Activated CD4-positive, alpha-beta T cell treated with anti-CD3 and anti-CD28 coated beads, Interleukin-2, Interleukin-4, amounts not matched to agents 100 ng/mL and 50 ng/mL, durations not matched to agents 16 hours and 8 hours (primary cell): ENCODE results near the gene DOK3.
A peak's percentile ranks its signal among the peaks of the same experiment; 100 is the strongest.

ENCODE experiments used
- DNase-seq: peaks from one replicate; pipeline ENCODE4 v3.0.0-alpha.2; 2020; ENCODE audit warnings: low spot score

The DOK3 gene

DNA sequence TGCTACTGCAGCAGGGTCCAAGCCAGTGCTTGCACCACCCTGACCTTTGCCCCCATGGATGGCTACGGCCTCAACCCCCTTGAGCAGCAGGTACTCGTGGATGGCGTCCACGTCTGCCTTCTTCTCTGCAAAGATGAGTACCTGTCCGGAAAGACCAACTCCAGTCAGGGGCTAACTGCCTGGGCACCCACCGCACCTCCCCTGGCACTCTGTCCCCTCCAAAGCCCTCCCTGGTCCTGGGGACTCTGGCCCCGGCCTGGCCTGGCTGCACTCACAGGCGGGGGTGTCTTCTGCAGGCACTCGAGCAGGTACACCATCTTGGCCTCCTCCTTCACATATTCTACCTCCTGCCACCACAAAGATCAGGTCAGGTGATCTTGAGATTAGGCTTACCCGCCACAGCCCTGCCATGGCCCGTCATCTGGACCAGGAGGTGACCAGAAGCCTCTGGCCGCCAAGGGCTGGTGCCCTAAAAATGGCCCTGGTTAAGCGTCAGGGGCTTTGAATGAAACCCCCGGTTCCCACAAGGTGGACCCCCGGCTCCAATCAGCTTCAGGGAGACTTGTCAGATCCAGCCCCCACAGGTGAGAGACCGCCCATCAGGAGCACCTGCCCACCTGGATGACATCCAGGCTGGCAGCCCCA, 3.2 kb upstream of the DOK3 start:
- no peak for DNase-seq

DNA sequence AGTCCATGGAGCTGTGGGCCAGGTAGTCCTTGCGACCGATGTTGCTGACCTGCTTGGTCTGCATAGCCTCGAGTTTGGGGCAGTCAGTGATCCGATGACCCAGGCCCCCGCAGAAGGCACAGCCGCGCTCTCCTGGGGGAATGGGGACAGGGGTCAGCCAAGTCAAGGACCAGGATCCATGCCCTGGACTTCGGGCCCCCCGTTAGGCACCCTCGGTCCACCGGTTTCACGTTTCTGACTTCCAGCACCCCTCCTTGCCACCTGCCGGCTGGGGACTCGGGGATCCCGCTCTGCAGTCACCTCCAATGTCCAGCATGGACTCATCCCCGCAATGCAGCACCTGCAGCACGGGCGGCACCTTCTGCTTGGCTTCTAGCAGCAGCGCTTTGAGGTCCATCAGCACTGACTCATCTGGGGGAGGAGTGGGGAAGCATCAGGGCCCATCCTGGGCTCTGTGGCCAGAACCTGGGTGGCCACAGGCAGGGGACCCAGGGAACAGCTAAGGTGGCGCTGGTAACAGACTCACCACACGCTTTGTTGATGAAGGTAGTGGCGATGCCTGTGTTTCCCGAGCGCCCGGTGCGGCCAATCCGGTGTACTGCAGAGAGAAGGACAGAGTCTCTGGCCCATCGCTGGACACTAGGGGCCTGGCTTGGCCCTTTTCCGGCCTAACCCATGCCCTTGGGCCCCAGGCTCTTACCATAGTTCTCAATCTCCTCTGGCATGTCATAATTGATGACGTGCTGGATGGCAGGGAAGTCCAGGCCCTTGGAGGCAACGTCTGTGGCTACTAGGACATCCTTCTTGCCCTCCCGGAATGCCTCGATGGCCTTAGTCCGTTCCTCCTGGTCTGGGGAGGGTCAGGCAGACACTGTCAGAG, 2.4 kb upstream of the DOK3 start:
- DNase-seq = no peak

DNA sequence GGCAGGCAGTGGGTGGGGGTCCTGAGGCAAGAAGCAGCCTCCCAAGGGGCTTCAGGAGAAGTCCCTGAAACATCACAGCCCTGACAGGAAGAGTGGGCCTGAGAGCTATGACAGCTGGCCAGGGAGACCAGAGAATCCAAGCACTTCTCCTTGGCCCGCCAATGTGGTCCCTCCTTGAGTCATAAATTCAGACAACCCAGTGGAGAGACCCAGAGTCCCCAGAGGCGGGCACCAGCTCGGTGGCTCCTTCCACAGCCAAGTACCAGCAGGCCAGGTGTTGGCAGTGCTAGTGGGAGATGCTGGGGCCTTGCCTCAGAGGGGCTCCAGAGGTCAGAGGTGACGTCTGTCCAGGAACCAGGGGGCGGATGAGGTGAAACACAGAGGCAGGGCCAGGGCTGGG, 1.6 kb upstream of the DOK3 start:
- DNase-seq = no peak

DNA sequence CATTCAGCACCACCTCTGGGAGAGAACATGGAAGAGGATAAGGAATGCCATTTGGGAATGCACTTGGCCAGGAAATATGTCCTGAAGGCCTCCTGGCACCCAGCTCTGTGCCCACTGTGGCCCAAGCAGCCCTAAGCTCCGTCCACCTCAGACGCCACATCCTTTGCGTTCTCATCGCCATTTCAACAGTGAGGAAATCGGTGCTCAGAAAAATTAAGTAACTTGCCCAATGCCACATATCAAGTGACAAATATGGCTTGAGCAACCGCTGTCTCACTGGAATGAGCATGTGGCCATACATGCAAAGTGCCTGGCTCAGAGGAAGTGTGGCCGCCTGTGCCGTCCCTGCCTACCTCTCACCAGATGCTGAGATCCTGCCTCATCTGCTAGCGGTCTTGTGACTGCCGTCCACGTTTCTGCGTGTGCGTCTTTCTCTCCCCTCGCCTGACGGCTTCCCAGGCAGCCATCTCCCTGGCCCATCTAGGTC, 984 bp upstream of the DOK3 start:
- DNase-seq = no peak

DNA sequence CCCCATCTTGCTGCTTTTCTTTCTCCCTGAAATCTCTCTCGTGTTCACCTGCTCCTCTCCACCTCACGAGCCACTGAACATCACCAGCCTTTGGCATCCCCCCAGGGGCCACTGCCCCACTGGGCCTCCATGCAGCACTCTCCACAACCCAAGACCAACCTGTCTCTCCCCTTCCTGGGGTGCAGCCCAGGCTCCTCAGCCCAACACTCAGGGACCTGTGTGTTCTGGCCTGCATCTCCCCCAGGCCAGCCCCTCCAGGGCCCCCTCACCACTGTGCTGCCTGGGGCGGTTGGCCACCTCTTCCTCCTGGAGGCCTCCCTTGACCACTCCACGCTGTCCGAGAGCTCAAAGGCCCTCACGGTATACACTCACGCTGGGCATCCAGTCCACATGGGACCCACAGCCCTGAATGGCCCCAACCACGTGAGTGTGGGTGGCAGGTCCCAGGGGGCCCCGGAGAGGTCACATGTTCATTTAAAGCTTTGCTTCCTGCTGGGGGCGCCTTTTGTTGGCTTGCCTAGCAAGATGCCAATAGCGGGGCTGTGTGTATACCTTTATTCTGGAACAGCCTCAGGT, 453 bp upstream of the DOK3 start:
- no peak for DNase-seq

DNA sequence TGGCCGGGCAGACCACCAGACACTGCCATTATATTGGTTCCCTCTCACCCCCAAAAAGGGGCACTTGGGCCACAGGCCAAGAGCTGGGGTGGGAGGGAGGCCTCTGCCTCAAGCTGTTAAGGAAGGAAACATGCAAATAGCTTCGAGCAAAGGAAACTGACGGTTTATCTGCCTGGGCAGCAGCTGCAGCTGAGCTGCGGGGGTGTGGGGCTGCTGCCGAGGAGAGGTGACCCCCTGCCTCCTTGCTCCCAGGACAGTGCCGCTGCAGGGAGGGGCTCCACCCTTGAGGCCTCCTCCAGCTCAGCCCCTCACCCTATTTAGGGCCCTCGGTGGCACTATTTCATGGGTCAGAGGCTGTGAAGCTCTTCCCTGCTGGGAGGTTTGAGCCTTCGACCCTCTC, 789 bp downstream of the DOK3 start:
- no peak for DNase-seq

DNA sequence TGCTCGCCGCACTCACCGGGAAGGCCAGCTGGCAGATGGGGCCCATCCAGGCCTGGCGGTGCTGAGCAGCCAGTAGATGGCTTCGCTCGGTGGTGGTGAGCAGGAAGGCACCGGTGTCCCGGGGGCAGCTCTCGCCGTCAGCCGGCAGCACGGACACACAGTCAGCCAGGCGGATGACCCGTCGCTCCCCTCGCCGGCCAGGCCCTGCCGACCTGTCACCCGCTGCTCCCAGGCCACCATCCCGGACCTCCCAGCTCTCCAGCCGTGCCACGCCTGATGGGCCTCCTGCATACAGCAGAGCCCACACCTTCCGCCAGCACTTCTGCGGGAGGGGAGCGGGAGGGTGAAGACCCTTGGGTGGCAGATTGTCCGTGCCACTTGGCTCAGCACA, 1.4 kb downstream of the DOK3 start:
- no peak for DNase-seq

DNA sequence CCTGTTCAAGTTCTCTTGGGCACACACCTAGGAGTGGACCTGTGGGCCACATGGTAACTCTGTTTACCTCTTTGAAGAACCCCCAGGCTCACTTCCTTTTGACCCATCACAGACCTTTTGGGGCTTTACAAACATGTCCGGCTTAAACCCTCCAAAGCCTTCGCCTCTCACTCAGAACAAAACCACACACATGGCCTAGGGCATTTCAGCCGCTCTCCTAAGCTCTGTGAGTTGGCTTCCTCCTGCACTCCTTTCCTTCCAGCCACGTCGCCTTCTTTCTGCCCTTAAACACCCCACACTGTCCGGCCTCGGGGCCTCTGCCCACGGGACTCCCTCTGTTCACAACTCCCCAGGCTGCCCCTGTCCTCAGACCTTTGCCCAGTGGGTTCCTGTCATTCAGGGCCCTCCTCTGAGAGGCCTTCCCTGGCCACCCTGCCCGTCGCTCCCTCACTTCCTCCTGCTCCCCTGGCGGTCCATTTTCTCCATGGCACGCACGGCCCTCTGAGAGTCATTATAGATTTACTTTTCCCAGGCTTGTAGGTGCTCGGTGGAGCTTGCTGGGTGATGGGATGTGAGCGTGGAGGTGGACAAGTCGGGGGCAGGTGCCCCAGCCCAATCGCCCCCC, 1.9 kb downstream of the DOK3 start:
- no peak for DNase-seq

DNA sequence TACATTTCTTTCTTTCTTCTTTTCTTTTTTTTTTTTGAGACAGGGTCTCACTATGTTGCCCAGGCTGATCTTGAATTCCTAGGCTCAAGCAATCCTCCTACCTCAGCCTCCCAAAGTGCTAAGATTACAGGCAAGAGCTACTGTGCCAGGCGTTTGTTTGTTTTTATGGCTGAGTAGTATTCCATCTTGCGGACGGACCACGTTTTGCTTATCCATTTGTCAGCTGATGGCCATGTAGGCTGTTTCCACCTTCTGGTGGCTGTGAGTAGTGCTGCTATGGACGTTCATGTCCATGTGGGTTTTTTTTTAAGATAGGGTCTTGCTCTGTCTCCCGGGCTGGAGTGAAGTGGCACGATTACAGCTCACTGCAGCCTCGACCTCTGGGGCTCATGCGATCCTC, 2.5 kb downstream of the DOK3 start:
- DNase-seq = no peak

DNA sequence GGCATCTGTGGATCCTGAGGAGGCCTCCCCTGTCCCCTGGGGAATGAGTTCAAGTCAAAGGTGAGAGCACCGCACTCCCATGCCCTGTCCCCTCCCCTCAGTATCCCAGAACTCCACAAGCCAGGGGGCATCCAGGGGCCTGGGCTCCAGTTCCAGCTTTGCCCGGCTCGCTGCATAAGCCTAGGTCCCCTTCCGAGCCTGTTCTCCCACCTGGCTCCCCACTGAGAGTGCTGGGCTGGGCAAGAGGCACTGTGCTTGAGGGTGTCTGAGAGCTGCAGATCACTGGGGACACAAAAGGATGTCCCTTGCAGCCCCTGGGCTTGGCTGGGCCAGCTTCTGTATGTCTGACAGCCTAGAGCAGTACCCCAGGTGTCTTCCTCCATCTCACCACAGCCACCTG, 4.6 kb downstream of the DOK3 start:
- no peak for DNase-seq

DNA sequence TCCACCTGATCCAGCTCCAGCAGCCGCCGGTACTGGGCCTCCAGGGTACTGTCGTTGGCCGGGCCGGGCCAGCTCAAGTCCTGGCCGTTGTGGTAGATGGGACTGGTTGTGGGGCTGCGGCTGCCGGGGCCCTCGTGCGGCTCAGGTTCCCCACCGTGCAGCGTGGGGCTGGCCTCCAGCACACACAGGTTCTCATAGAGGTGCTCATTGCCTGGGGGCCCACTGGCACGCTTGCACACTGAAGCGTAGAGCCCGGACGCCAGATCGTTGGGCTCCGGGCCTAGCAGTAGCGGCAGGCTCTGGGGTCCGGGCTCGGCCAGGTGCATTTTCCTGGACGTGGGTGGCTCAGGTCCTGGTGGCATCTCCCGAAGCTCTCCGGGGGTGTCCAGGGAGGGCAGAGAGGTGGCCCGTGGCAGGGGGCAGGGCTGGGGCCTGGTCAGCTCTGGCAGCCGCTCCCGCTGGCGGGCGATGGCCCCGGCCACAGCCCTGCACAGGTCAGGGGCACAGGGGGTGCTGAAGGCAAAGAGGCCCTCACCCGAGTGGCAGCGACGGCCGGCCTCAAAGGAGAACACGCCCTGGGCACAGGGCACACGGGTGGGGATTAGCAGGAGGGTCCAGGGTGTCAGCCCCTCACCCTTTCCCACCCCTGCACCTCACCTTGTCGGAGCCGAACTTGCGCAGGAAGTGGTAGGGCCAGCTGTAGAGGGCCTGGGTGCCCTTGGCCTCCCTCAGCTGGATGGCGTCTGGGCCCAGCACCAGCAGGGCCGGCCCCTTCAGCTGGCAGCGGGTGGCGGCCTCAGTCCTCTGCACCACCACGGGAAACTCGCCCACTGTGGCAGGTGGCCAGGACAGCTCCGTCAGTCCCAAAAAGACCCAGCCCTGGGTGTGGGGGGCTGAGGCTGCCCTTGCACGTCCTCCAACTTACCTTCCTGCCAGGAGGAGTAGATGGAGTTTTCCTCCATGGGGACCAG, 5.3 kb downstream of the DOK3 start:
- DNase-seq = no peak

DNA sequence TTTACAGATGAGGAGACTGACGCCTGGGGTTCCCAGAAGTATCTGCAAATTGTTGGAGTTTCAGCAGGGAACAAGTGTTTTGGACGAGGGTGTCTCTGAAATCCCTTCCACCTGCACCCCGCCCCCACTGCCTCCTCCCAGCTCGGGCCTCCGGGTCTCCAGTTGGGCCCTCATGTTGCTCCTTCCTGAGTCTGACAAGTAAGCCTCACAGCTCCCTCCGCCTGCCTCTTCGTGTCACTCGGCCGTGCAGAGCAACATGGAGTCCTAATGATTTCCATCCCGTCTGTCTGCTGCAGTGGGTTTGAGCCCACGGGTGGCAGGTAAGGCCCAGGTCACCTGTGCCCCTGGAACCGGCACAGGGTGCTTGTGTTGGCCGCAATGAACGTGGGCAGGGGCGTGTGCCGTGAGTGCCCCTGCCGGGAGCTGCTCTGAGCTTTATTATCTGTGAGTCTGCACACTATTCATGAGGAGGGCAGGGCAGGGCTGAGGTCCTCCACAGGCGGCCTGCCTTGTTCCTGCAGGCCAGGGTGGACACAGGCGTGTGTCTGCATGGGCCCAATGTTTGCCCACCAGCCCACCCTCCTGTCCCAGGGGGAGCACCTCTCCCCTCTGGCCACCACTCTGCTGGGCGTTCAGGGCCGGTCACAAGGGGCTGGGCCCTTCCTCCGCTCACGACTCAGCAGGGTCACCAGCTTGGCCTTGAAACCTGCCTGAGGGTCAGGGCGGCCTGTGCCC, 6.1 kb downstream of the DOK3 start:
- no peak for DNase-seq

DNA sequence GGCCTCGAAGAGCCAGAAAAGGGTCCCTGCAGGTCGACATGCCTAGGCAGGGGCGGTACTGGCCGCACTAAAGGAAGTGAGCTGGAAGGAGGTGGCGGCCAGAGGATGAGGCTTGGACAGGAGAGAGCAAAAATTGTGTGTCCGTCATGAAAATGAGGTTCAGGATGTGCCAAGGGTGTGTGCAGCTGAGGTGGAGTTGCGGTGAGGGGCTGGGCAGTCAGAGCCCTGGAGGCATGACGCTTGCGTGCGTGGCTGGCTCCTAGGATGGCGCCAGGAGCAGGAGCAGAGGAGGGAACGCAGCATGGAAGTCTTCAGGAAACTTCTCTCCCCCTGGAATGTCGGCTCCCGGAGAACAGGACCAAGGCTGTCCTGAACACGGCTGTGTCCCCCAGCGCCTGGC, 6.7 kb downstream of the DOK3 start:
- no peak for DNase-seq

DNA sequence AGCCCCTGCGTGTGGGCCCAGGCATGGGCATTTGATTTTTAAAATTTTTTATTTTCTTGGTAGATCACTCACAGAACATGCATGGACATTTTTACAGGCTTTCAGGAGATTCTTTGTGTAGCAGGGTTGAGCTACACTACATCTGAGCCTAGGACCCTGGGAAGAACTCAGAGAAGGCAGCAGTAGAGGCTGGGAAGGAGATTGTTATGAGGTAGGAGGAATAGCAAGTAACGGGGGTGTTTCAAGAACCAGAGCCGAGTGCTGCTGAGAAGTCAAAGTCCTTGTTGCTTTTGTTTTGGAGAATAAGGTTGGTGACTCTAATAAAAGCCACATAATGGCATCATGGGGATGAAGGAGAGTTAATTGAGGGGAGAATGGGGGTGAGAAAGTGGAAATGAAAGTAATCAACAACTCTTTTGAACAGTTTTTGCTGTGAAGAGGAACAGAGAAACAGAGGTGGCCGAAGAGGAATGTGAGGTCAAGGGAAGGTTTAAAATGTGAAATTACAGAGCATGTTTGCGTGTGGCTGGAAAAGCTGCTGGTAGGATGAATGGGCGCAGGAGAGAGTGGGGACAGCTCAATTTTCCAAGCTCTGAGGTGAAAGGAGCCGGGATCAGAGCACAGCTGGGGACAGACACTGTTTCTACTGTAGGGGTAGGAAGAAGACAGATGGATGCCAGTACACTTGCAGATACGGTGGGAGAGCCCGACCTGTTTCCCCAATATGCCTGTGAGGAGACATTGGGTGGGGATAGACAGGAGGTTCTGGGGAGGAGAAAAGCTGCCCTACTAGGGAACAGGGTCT, 7.5 kb downstream of the DOK3 start:
- no peak for DNase-seq

DNA sequence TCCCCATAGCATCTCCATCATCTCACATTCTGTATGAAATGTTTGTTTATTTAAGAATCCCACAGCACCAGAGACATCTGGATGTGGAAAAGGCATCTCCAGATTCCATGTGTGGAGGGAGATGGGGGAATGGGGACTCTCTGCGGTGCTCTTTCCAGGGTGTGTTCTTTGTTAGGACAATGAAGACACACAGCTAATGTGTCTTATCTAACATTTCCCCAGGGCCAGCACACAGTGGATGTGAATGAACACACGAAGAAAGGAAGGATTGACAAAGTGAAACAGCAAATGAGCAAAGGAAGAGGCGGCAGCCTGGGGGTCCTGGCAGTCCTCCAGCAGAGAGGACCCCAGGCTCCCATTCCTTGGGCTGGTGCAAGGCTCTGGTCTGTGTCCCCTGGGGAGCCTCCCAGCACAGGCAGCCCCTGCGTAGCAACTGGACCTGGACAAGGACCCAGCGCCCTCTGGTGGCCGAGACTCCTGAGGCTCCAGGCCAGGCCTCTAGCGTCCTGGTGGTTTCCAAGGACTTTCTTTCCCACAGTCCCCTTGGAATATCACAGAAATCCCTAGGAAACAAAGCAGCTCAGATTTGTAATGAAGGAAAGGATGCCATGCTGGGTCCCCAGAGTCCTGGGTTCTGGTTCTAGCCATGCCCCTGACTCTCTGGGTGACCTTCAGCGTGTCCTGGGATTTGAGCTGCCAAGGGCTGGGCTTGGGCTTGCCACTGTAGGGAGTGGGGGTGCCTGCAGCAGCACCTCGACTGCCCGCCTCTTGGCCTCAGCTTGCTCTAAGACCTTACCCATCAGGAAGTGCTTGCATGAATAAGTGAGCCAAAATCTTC, 8.7 kb downstream of the DOK3 start:
- DNase-seq = peak; percentile 82

DNA sequence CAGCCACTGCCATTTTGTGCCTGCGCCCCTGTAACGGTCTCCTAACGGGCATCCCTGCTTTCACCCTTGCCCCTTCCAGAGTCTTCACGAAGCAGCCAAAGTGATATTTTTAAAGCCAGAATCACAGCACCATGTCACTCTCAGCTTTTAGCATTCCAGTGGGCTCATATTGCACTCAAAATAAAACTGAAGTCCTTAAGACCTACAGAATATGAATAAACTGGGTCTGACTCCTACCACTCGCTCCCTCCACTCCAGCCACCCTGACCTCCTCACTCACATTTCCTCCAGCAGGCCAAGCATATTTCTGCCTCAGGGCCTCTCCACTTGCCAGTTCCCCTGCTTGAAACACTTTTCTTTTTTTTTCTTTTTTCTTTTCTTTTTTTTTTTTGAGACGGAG, 9.8 kb downstream of the DOK3 start:
- DNase-seq = no peak

DNA sequence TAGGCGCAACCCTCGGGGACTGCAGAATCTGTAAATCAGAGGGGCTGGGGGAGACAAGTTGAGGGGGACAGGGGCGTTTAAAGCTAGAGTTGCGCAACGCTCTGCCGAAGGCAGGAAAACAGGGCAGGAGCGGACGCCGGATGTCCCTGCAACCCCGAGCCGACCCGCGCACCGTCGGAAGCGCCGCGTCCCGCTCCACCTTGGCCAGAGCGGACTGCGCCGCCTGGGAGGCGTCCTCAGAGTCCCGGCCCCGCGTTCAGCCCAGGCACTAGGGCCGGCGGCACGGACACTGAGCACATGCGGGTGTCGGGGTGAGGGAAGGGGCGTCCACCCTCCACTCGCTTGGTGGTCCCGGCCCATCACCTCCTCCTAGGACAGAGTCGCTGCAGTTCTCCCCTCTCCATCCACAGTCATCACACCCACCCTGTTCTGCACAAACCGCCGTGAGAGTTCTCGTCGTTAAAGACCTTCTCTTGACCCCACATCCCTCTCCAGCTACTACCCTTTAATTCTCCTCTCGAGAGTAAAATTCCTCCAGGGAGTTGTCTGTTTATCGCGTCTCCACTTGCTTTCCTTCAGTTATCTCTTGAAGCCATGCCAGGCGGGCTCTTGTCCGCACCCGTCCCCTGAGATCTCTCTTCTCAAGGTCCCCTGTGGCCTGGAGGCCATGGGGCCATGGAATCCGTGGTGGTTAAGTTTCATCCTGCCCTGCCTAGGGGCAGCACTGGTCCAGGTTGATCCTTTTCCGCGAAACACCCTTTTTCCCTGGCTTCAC, 11.4 kb downstream of the DOK3 start:
- no peak for DNase-seq

DNA sequence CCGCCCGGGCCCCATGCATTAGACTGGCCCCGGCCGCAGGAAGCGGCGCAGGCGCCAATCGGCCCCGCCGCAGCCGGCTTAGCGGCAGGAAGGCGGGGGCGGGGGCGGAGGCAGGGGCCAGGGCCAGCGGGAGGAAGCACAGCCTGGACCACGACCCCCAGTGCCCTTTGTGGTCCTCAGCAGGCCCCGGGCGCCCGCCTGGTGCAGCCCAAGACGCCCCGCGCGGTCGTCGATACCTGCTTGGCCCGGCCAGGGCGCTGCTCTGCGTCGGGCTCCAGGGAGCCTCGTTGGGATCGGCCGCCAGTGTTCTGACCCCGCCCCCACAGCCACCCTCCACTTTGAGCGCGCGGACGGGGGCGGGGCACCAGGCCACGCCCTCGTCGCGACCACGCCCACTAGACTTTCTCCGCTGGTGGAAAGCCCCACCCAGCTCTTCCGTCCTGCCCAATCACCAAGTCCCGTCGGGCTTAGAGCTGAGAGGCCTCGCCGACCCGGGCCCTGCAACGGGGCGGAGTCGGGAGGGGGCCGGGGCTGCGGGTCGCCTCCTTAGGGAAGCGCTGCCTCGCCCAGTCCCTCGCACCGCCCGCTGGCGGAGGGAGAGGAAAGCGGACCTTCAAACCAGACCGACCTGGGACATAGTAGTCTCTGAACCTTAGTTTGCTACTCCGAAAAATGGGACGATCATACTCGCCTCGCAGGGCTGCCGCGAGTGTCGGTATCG, 12.2 kb downstream of the DOK3 start, which contains the start of gene PDLIM7:
Gene PDLIM7 (minus strand): TSS at position 313 of the 721 bp plus-strand sequence. CDS start 1,092 bp downstream, outside the sequence.
- peak; percentile 96 for DNase-seq
